MM.1S (cell line): ENCODE data around the gene CISH.

Experiments
- DNase-seq: peaks from one replicate; pipeline ENCODE4 v3.0.0-alpha.2; 2015
- H2AFZ ChIP-seq: fragments of 300-600 bp; sonication (generic); 2 replicates; pipeline ENCODE4 v1.6.0; 2016; ENCODE audit warnings: antibody characterized with exemption, low read length
- H3F3A ChIP-seq: fragments of 300-600 bp; sonication (generic); 2 replicates; pipeline ENCODE4 v1.6.1; 2016; ENCODE audit warnings: mild to moderate bottlenecking, antibody characterized with exemption, low read length, moderate library complexity, mixed read lengths; ENCODE audit not compliant: insufficient read depth
- H3K27ac ChIP-seq: fragments of 300-600 bp; sonication (generic); 2 replicates; pipeline ENCODE4 v1.5.1; 2016; ENCODE audit warnings: mild to moderate bottlenecking, low read length
- H3K27me3 ChIP-seq: fragments of 300-600 bp; sonication (generic); replicated peaks from 2 replicates; pipeline ENCODE4 v1.6.0; 2016; ENCODE audit warnings: low read length; ENCODE audit not compliant: insufficient read depth
- H3K36me3 ChIP-seq: fragments of 300-600 bp; sonication (generic); replicated peaks from 2 replicates; pipeline ENCODE4 v1.6.1; 2016; ENCODE audit warnings: mild to moderate bottlenecking, low read length, mixed read lengths; ENCODE audit not compliant: insufficient read depth
- H3K4me1 ChIP-seq: fragments of 300-600 bp; sonication (generic); 2 replicates; pipeline ENCODE4 v1.6.1; 2016; ENCODE audit warnings: low read length, mixed read lengths
- H3K4me2 ChIP-seq: fragments of 300-600 bp; sonication (generic); 2 replicates; pipeline ENCODE4 v1.6.0; 2016; ENCODE audit warnings: low read depth, low read length
- H3K4me3 ChIP-seq: fragments of 300-600 bp; sonication (generic); 2 replicates; pipeline ENCODE4 v1.5.1; 2016; ENCODE audit warnings: low read length, mixed read lengths
- H3K79me2 ChIP-seq: fragments of 300-600 bp; sonication (generic); 2 replicates; pipeline ENCODE4 v1.6.1; 2016; ENCODE audit warnings: mixed run types, low read length, mixed read lengths
- H3K9ac ChIP-seq: fragments of 300-600 bp; sonication (generic); 2 replicates; pipeline ENCODE4 v1.6.1; 2016; ENCODE audit warnings: low read length, mixed read lengths
- H3K9me2 ChIP-seq: fragments of 300-600 bp; sonication (generic); replicated peaks from 2 replicates; pipeline ENCODE4 v1.6.1; 2016; ENCODE audit warnings: mild to moderate bottlenecking, low read length, mixed read lengths; ENCODE audit not compliant: insufficient read depth
- H3K9me3 ChIP-seq: fragments of 300-600 bp; sonication (generic); replicated peaks from 2 replicates; pipeline ENCODE4 v1.6.1; 2016; ENCODE audit warnings: mild to moderate bottlenecking, low read length, mixed read lengths; ENCODE audit not compliant: insufficient read depth
- H4K20me1 ChIP-seq: fragments of 300-600 bp; sonication (generic); 2 replicates; pipeline ENCODE4 v1.6.1; 2016; ENCODE audit warnings: mild to moderate bottlenecking, low read length, moderate library complexity, mixed read lengths; ENCODE audit not compliant: insufficient read depth
- CTCF ChIP-seq: fragments of 300-600 bp; sonication (generic); IDR thresholded peaks from 2 replicates; pipeline ENCODE4 v1.5.1; 2016; ENCODE audit warnings: antibody characterized with exemption, low read length, mixed read lengths
- EZH2 ChIP-seq: fragments of 300-600 bp; sonication (generic); optimal IDR thresholded peaks from 2 replicates; pipeline ENCODE3; 2017; ENCODE audit warnings: low read depth, mild to moderate bottlenecking, antibody characterized with exemption, low read length, mixed read lengths
- EZH2phosphoT487 ChIP-seq: fragments of 300-600 bp; sonication (generic); IDR thresholded peaks from 2 replicates; pipeline ENCODE4 v1.6.1; 2018; ENCODE audit warnings: antibody characterized with exemption, low read length

CISH gene

GRCh38 chr3:50626401-50626800 is 14.8 kb upstream of the CISH start:
- H3K4me1 ChIP-seq = peaks cover 15% of the 10 kb centered on the region
- H2AFZ ChIP-seq = no peak overlapping the region
- TF ChIP-seq CTCF (no peak), EZH2 (no peak), EZH2phosphoT487 (no peak)
- H3K9me2 ChIP-seq = no peaks in the 10 kb centered on the region
- no peak overlapping the region for H3K27ac ChIP-seq
- H3K27me3 ChIP-seq = no peaks in the 10 kb centered on the region
- peaks cover 23% of the 10 kb centered on the region; the same call in 1 of the 2 replicates for H3K79me2 ChIP-seq
- no peak overlapping the region for H3K4me2 ChIP-seq
- no peaks in the 10 kb centered on the region for H3K36me3 ChIP-seq
- H3K4me3 ChIP-seq = no peak overlapping the region
- no peaks in the 10 kb centered on the region for H4K20me1 ChIP-seq
- H3F3A ChIP-seq = no peaks in the 10 kb centered on the region
- no peak for DNase-seq
- H3K9ac ChIP-seq = no peak overlapping the region
- H3K9me3 ChIP-seq = no peaks in the 10 kb centered on the region

- H3K4me3 ChIP-seq = no peak overlapping the region
- no peaks in the 10 kb centered on the region for H4K20me1 ChIP-seq
- peaks cover 16% of the 10 kb centered on the region for H3K4me1 ChIP-seq
- no peaks in the 10 kb centered on the region for H3K9me2 ChIP-seq
- no peak overlapping the region for H3K27ac ChIP-seq
- no peaks in the 10 kb centered on the region for H3K9me3 ChIP-seq
- peaks cover 23% of the 10 kb centered on the region; the same call in 1 of the 2 replicates for H3K79me2 ChIP-seq
- no peak overlapping the region for H3K4me2 ChIP-seq
- TF ChIP-seq CTCF (no peak), EZH2 (no peak), EZH2phosphoT487 (no peak)
- DNase-seq = no peak
- no peak overlapping the region for H3K9ac ChIP-seq
- no peak overlapping the region for H2AFZ ChIP-seq
- H3K27me3 ChIP-seq = no peaks in the 10 kb centered on the region
- H3K36me3 ChIP-seq = no peaks in the 10 kb centered on the region
- H3F3A ChIP-seq = no peaks in the 10 kb centered on the region
Measured at GRCh38 chr3:50625231-50626182, 13.9 kb upstream of the CISH start.

- DNase-seq = no peak
Measured at GRCh38 chr3:50624634-50625033, 13.1 kb upstream of the CISH start.

More at GRCh38 chr3:50624634-50625033, 13.1 kb upstream of the CISH start:
- no peaks in the 10 kb centered on the region for H3F3A ChIP-seq
- H3K9ac ChIP-seq = no peak overlapping the region
- TF ChIP-seq EZH2phosphoT487 (no peak), EZH2 (no peak), CTCF (no peak)
- H4K20me1 ChIP-seq = no peaks in the 10 kb centered on the region
- no peaks in the 10 kb centered on the region for H3K36me3 ChIP-seq
- peaks cover 21% of the 10 kb centered on the region for H3K4me1 ChIP-seq
- no peaks in the 10 kb centered on the region for H3K27me3 ChIP-seq
- no peak overlapping the region for H2AFZ ChIP-seq
- no peak overlapping the region for H3K4me2 ChIP-seq
- no peak overlapping the region for H3K27ac ChIP-seq
- H3K9me3 ChIP-seq = no peaks in the 10 kb centered on the region
- H3K4me3 ChIP-seq = no peak overlapping the region
- H3K79me2 ChIP-seq = peaks cover 22% of the 10 kb centered on the region; the same call in 1 of the 2 replicates
- no peaks in the 10 kb centered on the region for H3K9me2 ChIP-seq
